GM21423 (cell line): ENCODE measurements around the gene NDUFAF8.

Experiments
- ATAC-seq: cut with Tn5 transposase; IDR thresholded peaks from one replicate; pipeline ENCODE4 v1.9.1; 2021; ENCODE audit warnings: mild to moderate bottlenecking, moderate library complexity; ENCODE audit not compliant: unreplicated experiment

Gene NDUFAF8

DNA sequence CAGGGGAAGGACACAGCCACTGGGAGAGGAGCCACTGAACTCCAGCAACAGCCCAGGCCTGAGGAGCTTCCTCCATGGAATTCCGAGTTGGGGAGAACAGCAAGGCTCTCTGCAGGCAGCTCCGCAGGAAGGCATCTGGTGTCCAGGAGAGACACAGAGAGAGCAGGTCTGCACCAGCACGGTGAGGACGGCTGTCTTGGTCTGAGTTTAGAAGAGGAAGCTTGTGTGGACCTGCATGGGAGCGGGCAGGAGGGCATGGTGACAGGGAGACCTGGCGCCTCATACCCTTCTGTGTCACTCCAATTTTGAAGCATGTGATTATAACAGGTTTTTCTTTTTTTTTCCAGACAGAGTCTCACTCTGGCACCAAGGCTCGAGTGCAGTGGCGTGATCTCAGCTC lies 49.6 kb downstream of the NDUFAF8 start:
- no peak for ATAC-seq

DNA sequence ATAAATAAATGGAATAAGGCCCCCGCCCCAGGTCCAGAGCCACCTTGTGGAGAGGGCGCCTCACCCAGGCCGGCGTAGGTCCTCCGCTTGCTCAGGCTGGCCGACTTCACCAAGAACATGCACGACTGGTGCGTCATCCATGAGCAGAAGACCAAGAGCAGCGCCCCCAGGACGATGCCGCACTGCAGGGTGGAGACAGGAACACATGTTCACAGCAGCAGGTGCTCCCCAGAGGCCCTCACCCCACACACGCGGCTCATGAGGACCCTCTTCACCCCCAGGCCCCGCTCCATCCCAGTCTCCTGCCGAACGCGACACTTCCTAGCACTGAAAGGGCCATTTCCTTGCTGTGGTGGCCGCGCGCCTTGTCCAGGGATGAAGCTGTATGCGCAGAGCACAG lies 50.5 kb downstream of the NDUFAF8 start:
- ATAC-seq: no peak

GRCh38 chr17:81290230-81290629 lies 51.1 kb downstream of the NDUFAF8 start:
- ATAC-seq: no peak
